ENCODE results near the gene FAM186B.
A peak's percentile ranks its signal among the peaks of the same experiment; 100 is the strongest.
"Not testable (repeated sequence)": the region's sequence is repeated elsewhere in the genome, so short reads cannot be mapped to it uniquely, and the experiment has no call there.

FAM186B gene

GRCh38 chr12:49612210-49612609 lies 6.8 kb upstream of the FAM186B start:
- FAIRE-seq (no peak), DNase-seq (ENCODE audit: insufficient read length, low spot score) (no peak)

GRCh38 chr12:49610785-49611184 lies 5.3 kb upstream of the FAM186B start:
- DNase-seq (ENCODE audit: insufficient read length, low spot score); FAIRE-seq: not testable (repeated sequence)

- no peak for FAIRE-seq
- DNase-seq (ENCODE audit: insufficient read length, low spot score), result no peak
These were observed 4.4 kb upstream of the FAM186B start for GRCh38 chr12:49609875-49610154.

- DNase-seq (ENCODE audit: insufficient read length, low spot score) (no peak), FAIRE-seq (no peak)
These were observed 3.8 kb upstream of the FAM186B start for GRCh38 chr12:49609059-49609874.

GRCh38 chr12:49604856-49605255 lies 583 bp downstream of the FAM186B start:
- FAIRE-seq (no peak), DNase-seq (ENCODE audit: insufficient read length, low spot score) (no peak)

- FAIRE-seq, result no peak
- DNase-seq (ENCODE audit: insufficient read length, low spot score), result no peak
These were observed 1.7 kb downstream of the FAM186B start for GRCh38 chr12:49603721-49604120.

GRCh38 chr12:49599961-49600360 lies 5.5 kb downstream of the FAM186B start:
- FAIRE-seq, result no peak
- DNase-seq (ENCODE audit: insufficient read length, low spot score), result no peak

- FAIRE-seq, result no peak
- DNase-seq (ENCODE audit: insufficient read length, low spot score), result no peak
These were observed 6.9 kb downstream of the FAM186B start for GRCh38 chr12:49598527-49598926.

- no peak for FAIRE-seq
- DNase-seq (ENCODE audit: insufficient read length, low spot score), result no peak
These were observed 16.5 kb downstream of the FAM186B start for GRCh38 chr12:49588721-49589516.

GRCh38 chr12:49588281-49588680 lies 17.2 kb downstream of the FAM186B start:
- no peak for DNase-seq (ENCODE audit: insufficient read length, low spot score)

GRCh38 chr12:49587174-49587908 lies 18.1 kb downstream of the FAM186B start:
- DNase-seq (ENCODE audit: insufficient read length, low spot score) (no peak), FAIRE-seq (no peak)

More at GRCh38 chr12:49588281-49588680, 17.2 kb downstream of the FAM186B start:
- FAIRE-seq, result no peak

- no peak for DNase-seq (ENCODE audit: insufficient read length, low spot score)
- FAIRE-seq, result no peak
These were observed 19.7 kb downstream of the FAM186B start for GRCh38 chr12:49585477-49586459.

GRCh38 chr12:49584591-49584990 lies 20.8 kb downstream of the FAM186B start:
- DNase-seq (ENCODE audit: insufficient read length, low spot score) (no peak), FAIRE-seq (no peak)

- DNase-seq (ENCODE audit: insufficient read length, low spot score) (no peak), FAIRE-seq (no peak)
These were observed 21.9 kb downstream of the FAM186B start for GRCh38 chr12:49583366-49584094.

- no peak for FAIRE-seq
- no peak for DNase-seq (ENCODE audit: insufficient read length, low spot score)
These were observed 22.6 kb downstream of the FAM186B start for GRCh38 chr12:49582850-49583249.

GRCh38 chr12:49582201-49582600 lies 23.2 kb downstream of the FAM186B start:
- FAIRE-seq, result no peak
- DNase-seq (ENCODE audit: insufficient read length, low spot score), result no peak

GRCh38 chr12:49580572-49581535 lies 24.6 kb downstream of the FAM186B start:
- FAIRE-seq (peak; percentile 90), DNase-seq (ENCODE audit: insufficient read length, low spot score) (peak; percentile 58)

GRCh38 chr12:49578471-49579112 lies 26.8 kb downstream of the FAM186B start:
- no peak for FAIRE-seq
- no peak for DNase-seq (ENCODE audit: insufficient read length, low spot score)
